Body of pancreas (tissue), 4 donors: ENCODE measurements around the gene PDCD1LG2.

Experiments used
- CTCF ChIP-seq, 7 experiments: fragments of 450-650 bp in 4 of 7; fragments of 200-600 bp in 3 of 7; sonication (generic) in 3 of 7; IDR thresholded peaks; one replicate each; pipeline ENCODE4 v1.5.1; 2016 to 2019; ENCODE audit warnings: antibody characterized with exemption in 7 of 7
- POLR2A ChIP-seq, 3 donors: fragments of 450-650 bp; IDR thresholded peaks; one replicate each; pipeline ENCODE4 v1.6.1; 2016; ENCODE audit warnings: antibody characterized with exemption in 3 of 3, mild to moderate bottlenecking in 2 of 3

GRCh38 chr9:5510360-5510931 is at the start of gene PDCD1LG2:
- TF ChIP-seq CTCF (IDR thresholded peaks at IDR 0.05) (no peak), POLR2A (IDR thresholded peaks at IDR 0.05) (no peak)
